HG03175 (cell line): ENCODE results near the gene ARPC5L.
"Not testable (repeated sequence)": the region's sequence is repeated elsewhere in the genome, so short reads cannot be mapped to it uniquely, and the experiment has no call there.

Experiments
- ATAC-seq: cut with Tn5 transposase; IDR thresholded peaks from one replicate; pipeline ENCODE4 v1.9.1; 2021; ENCODE audit warnings: mild to moderate bottlenecking, moderate library complexity; ENCODE audit not compliant: unreplicated experiment

The ARPC5L gene

GRCh38 chr9:124840300-124840833 lies 21.6 kb upstream of the ARPC5L start:
- ATAC-seq: no peak

- no peak for ATAC-seq
These were observed 20.7 kb upstream of the ARPC5L start for GRCh38 chr9:124841075-124841821.

GRCh38 chr9:124843456-124844034 lies 18.4 kb upstream of the ARPC5L start:
- no peak for ATAC-seq

- no peak for ATAC-seq
These were observed 17.6 kb upstream of the ARPC5L start for GRCh38 chr9:124844291-124844690.

GRCh38 chr9:124846467-124846866 lies 15.5 kb upstream of the ARPC5L start:
- ATAC-seq: not testable (repeated sequence)

GRCh38 chr9:124846969-124847368 lies 15.0 kb upstream of the ARPC5L start:
- no peak for ATAC-seq

- no peak for ATAC-seq
These were observed 12.1 kb upstream of the ARPC5L start for GRCh38 chr9:124849801-124850200.

GRCh38 chr9:124852121-124852828 lies 9.7 kb upstream of the ARPC5L start:
- ATAC-seq: no peak

GRCh38 chr9:124852829-124853531 lies 8.9 kb upstream of the ARPC5L start, which contains the start of gene WDR38:
TSS of gene WDR38 (plus strand) at chr9:124853460. CDS start at chr9:124853532, 72 bp downstream.
- peak; percentile 66 for ATAC-seq

- no peak for ATAC-seq
These were observed 8.3 kb upstream of the ARPC5L start for GRCh38 chr9:124853605-124854143.

- no peak for ATAC-seq
These were observed 7.8 kb upstream of the ARPC5L start for GRCh38 chr9:124854161-124854560.

GRCh38 chr9:124854822-124855221 lies 7.1 kb upstream of the ARPC5L start:
- ATAC-seq: no peak

- no peak for ATAC-seq
These were observed 6.4 kb upstream of the ARPC5L start for GRCh38 chr9:124855566-124855943.

- ATAC-seq: no peak
These were observed 5.8 kb upstream of the ARPC5L start for GRCh38 chr9:124855944-124856765.

- no peak for ATAC-seq
These were observed 4.3 kb upstream of the ARPC5L start for GRCh38 chr9:124857533-124858162.

- ATAC-seq: no peak
These were observed 3.4 kb upstream of the ARPC5L start for GRCh38 chr9:124858330-124859046.

- ATAC-seq: no peak
These were observed 1.9 kb upstream of the ARPC5L start for GRCh38 chr9:124859803-124860581.
